Ishikawa (cell line): ENCODE measurements around the gene CD82.

ENCODE experiments used
- RAD21 ChIP-seq: IDR thresholded peaks from 2 replicates; pipeline ENCODE4 v1.6.1; 2012; ENCODE audit warnings: low read depth
- TF ChIP-seq, protein P1 (sequence below): IDR thresholded peaks from 2 replicates; pipeline ENCODE4 v1.6.1; 2012

DNA sequence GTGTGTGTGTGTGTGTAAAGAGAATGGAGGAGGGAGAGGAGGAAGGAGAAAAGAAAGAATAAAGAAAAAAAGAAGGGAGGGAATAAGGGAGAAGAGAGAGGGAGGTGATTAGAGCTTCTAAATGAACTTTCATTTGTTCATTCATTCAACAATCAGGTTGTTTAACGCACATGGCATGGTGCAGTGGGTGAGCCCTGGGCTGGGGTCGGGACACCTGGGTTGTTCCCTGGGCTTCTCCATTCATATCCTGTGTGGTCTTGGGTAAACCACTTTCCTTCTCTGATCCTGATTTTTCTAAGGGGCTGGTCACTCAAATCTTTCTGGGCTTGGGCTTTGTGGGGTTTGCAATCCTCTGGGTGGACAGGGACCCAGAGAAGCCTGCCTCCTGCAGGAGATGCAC is 47.9 kb upstream of the CD82 start:
- TF ChIP-seq, protein P1, sequence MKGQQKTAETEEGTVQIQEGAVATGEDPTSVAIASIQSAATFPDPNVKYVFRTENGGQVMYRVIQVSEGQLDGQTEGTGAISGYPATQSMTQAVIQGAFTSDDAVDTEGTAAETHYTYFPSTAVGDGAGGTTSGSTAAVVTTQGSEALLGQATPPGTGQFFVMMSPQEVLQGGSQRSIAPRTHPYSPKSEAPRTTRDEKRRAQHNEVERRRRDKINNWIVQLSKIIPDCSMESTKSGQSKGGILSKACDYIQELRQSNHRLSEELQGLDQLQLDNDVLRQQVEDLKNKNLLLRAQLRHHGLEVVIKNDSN, result no peak
- TF ChIP-seq RAD21, result no peak
